GM12878 (cell line): ENCODE data around the gene MRPL1. TPM values are rescaled to one million over a fixed set of nuclear protein-coding genes. Genes with fewer than 3 reads are reported as not detected.
A peak's percentile ranks its signal among the peaks of the same experiment; 100 is the strongest.

Experiments used
- CHD1 ChIP-seq: IDR thresholded peaks from 2 replicates; pipeline ENCODE4 v1.6.1; 2012; ENCODE audit warnings: low read depth, low read length, improper control_type of control experiment
- CHD2 ChIP-seq: IDR thresholded peaks from 2 replicates; pipeline ENCODE4 v1.6.1; 2011; ENCODE audit warnings: low read depth, low read length, improper control_type of control experiment, borderline replicate concordance
- CREB1 ChIP-seq: IDR thresholded peaks from 2 replicates; pipeline ENCODE4 v1.6.1; 2012; ENCODE audit warnings: low read depth, mild to moderate bottlenecking, inconsistent platforms
- EP300 ChIP-seq, 2 experiments: fragments of 150-350 bp in 1 of 2; IDR thresholded peaks; 2 replicates each; pipeline ENCODE4 v1.6.1; 2011 to 2012; ENCODE audit warnings: low read depth in 2 of 2, low read length in 2 of 2, borderline replicate concordance in 1 of 2, improper control_type of control experiment in 1 of 2, inconsistent platforms in 1 of 2; ENCODE audit not compliant: control insufficient read depth in 1 of 2
- MYB ChIP-seq: fragments of 150-350 bp; IDR thresholded peaks from 2 replicates; pipeline ENCODE4 v1.6.1; 2014; ENCODE audit warnings: mild to moderate bottlenecking, low read depth, low read length, borderline replicate concordance
- NFYB ChIP-seq: IDR thresholded peaks from 2 replicates; pipeline ENCODE4 v1.6.1; 2011; ENCODE audit warnings: low read depth, mild to moderate bottlenecking, low read length, improper control_type of control experiment, moderate library complexity; ENCODE audit not compliant: insufficient read depth
- NRF1 ChIP-seq: conservative IDR thresholded peaks from 2 replicates; pipeline ENCODE4 v1.6.1; 2011; ENCODE audit warnings: mild to moderate bottlenecking, low read depth, low read length, improper control_type of control experiment
- POLR2AphosphoS2 ChIP-seq: IDR thresholded peaks from 2 replicates; pipeline ENCODE4 v1.6.1; 2011; ENCODE audit warnings: low read depth, mild to moderate bottlenecking, low read length, improper control_type of control experiment, moderate library complexity
- RELA ChIP-seq: fragments of 450-650 bp; IDR thresholded peaks from 2 replicates; pipeline ENCODE4 v1.8.0; 2014; ENCODE audit warnings: borderline replicate concordance; ENCODE audit not compliant: partially characterized antibody
- RELB ChIP-seq: fragments of 450-650 bp; IDR thresholded peaks from 2 replicates; pipeline ENCODE4 v1.6.1; 2017; ENCODE audit warnings: low read depth, mild to moderate bottlenecking, moderate library complexity
- SUZ12 ChIP-seq: fragments of 200-600 bp; sonication (generic); IDR thresholded peaks from one replicate; pipeline ENCODE4 v1.6.1; 2018; ENCODE audit warnings: antibody characterized with exemption, mild to moderate bottlenecking; ENCODE audit not compliant: unreplicated experiment
- TBL1XR1 ChIP-seq: IDR thresholded peaks from 2 replicates; pipeline ENCODE4 v1.6.1; 2012; ENCODE audit warnings: low read depth, low read length, improper control_type of control experiment
- WRNIP1 ChIP-seq: IDR thresholded peaks from 2 replicates; pipeline ENCODE4 v1.6.1; 2011; ENCODE audit warnings: low read depth, low read length, improper control_type of control experiment, borderline replicate concordance
- YBX1 ChIP-seq: fragments of 450-650 bp; IDR thresholded peaks from 2 replicates; pipeline ENCODE4 v1.6.1; 2016; ENCODE audit warnings: antibody characterized with exemption
- ZBTB33 ChIP-seq: fragments of 450-650 bp; IDR thresholded peaks from 2 replicates; pipeline ENCODE4 v1.6.1; 2017; ENCODE audit warnings: mild to moderate bottlenecking
- ZNF384 ChIP-seq: IDR thresholded peaks from 2 replicates; pipeline ENCODE4 v1.6.1; 2012; ENCODE audit warnings: low read depth, mild to moderate bottlenecking, low read length, improper control_type of control experiment, borderline replicate concordance
- ZNF687 ChIP-seq: fragments of 450-650 bp; IDR thresholded peaks from 2 replicates; pipeline ENCODE4 v1.6.1; 2017; ENCODE audit warnings: mild to moderate bottlenecking, moderate library complexity
- ZZZ3 ChIP-seq: IDR thresholded peaks from 2 replicates; pipeline ENCODE4 v1.6.1; 2011; ENCODE audit warnings: low read depth; ENCODE audit not compliant: control insufficient read depth, insufficient read length
- polyA plus RNA-seq, 11 experiments: library from polyadenylated mRNA; depleted of rRNA in 4 of 11; unstranded in 6 of 11; stranded (reverse) in 5 of 11; fragments of >200 nt; fragmentation: Nextera tagmentation in 4 of 11; fragmentation: Illumina TruSeq in 1 of 11; extraction: Ambion mirVana in 4 of 11; extraction: Trizol in 1 of 11; gene quantifications; 1 replicate in 1 of 11; 2 replicates in 10 of 11; pipeline versions ENCODE4 v1.2.1 to v1.2.3, GENCODE V29; 2011 to 2016; ENCODE audit warnings: inconsistent platforms in 2 of 11, missing spikeins in 2 of 11, low read depth in 1 of 11
- total RNA-seq, 4 experiments: library from RNA; depleted of rRNA in 3 of 4; stranded (reverse); fragments of >200 nt in 3 of 4; fragmentation: Illumina TruSeq in 1 of 4; extraction: Trizol in 1 of 4; gene quantifications; 2 replicates each; pipeline versions ENCODE4 v1.2.1 to v1.2.3, GENCODE V29; 2013 to 2021

The MRPL1 gene
- total and polyA plus RNA-seq, 10 of the 15 experiments (the other 5 are each of a cell fraction or from before 2014, with no cell fraction given) = 20.2 to 35.7 (median 28.2) TPM

GRCh38 chr4:77818602-77819403 is 43.8 kb upstream of the MRPL1 start, which contains the start of gene CNOT6L (continued):
- TF ChIP-seq SUZ12 = no peak
- no peak for TF ChIP-seq MYB
- TF ChIP-seq WRNIP1 = no peak
- TF ChIP-seq CHD2 = no peak
- TF ChIP-seq ZNF384 = no peak
- TF ChIP-seq ZNF687 = peak; percentile 24; the same call in 1 of the 2 replicates
- no peak for TF ChIP-seq CHD1
- TF ChIP-seq ZBTB33 = no peak
- no peak for TF ChIP-seq NFYB
- no peak for TF ChIP-seq NRF1
- no peak for TF ChIP-seq EP300 (IDR thresholded peaks at IDR 0.05; ENCODE audit: borderline replicate concordance in 1 of 2, control insufficient read depth in 1 of 2, low read depth in 2 of 2, low read length in 2 of 2)
- TF ChIP-seq YBX1 = no peak
- TF ChIP-seq RELA = no peak
- no peak for TF ChIP-seq CREB1
- TF ChIP-seq ZZZ3 = no peak
- TF ChIP-seq POLR2AphosphoS2 = no peak
- 0 out of 2 replicates have a peak, but pooled peaks have one; percentile 5 for TF ChIP-seq TBL1XR1
- no peak for TF ChIP-seq RELB
